ENCODE data around the gene NNMT.
"Not testable (repeated sequence)": the region's sequence is repeated elsewhere in the genome, so short reads cannot be mapped to it uniquely, and the experiment has no call there.

The NNMT gene

DNA sequence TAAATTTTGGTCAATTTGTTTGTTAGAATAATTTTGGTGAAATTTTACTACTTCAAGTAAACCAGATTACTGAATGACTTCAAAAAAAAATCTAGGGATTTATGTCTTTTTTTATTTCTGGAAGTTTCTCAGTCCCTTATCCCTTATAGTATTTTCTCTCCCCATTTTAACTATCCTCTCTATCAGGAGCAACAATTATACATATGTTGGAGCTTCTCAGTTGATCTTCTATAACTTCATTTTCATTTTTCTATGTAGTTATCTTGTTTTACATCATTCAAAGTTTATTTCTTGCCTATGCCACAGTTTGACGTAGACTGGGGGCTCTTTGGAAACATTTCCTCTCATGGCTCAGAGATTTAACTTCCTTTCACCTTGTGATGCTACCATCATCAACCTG, 34.2 kb downstream of the NNMT start:
- Histone ChIP-seq H4K20me1 (ENCODE audit: insufficient read depth, low read length) (no peaks in the 10 kb centered on the region), H3K4me3 (ENCODE audit: low read depth, low read length, poor library complexity, severe bottlenecking) (no peak overlapping the region), H3K79me2 (ENCODE audit: insufficient read depth, low read length) (no peaks in the 10 kb centered on the region), H3K9me2 (ENCODE audit: low read depth, low read length) (no peaks in the 10 kb centered on the region), H3K27ac (ENCODE audit: low read depth, low read length, poor library complexity, severe bottlenecking) (no peak overlapping the region), H3F3A (ENCODE audit: insufficient read depth, low read length) (no peaks in the 10 kb centered on the region), H3K27me3 (ENCODE audit: insufficient read depth, low read length) (no peaks in the 10 kb centered on the region), H3K9me3 (ENCODE audit: low read length) (no peaks in the 10 kb centered on the region), H2AFZ (ENCODE audit: low read length) (no peak overlapping the region), H3K9ac (ENCODE audit: low read length) (no peak overlapping the region), H3K4me1 (ENCODE audit: insufficient read depth, low read length, severe bottlenecking) (no peaks in the 10 kb centered on the region), H3K36me3 (ENCODE audit: insufficient read depth, low read length) (no peaks in the 10 kb centered on the region), H3K4me2 (ENCODE audit: low read length) (no peak overlapping the region)
- no peak for TF ChIP-seq EZH2 (IDR thresholded peaks at IDR 0.05; ENCODE audit: borderline replicate concordance, low read length)
- TF ChIP-seq, protein P1, sequence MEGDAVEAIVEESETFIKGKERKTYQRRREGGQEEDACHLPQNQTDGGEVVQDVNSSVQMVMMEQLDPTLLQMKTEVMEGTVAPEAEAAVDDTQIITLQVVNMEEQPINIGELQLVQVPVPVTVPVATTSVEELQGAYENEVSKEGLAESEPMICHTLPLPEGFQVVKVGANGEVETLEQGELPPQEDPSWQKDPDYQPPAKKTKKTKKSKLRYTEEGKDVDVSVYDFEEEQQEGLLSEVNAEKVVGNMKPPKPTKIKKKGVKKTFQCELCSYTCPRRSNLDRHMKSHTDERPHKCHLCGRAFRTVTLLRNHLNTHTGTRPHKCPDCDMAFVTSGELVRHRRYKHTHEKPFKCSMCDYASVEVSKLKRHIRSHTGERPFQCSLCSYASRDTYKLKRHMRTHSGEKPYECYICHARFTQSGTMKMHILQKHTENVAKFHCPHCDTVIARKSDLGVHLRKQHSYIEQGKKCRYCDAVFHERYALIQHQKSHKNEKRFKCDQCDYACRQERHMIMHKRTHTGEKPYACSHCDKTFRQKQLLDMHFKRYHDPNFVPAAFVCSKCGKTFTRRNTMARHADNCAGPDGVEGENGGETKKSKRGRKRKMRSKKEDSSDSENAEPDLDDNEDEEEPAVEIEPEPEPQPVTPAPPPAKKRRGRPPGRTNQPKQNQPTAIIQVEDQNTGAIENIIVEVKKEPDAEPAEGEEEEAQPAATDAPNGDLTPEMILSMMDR (IDR thresholded peaks at IDR 0.05; ENCODE audit: low read length) = no peak

- Histone ChIP-seq H3K27ac (ENCODE audit: low read depth, low read length, poor library complexity, severe bottlenecking) (no peak overlapping the region), H2AFZ (ENCODE audit: low read length) (no peak overlapping the region), H3K9me2 (ENCODE audit: low read depth, low read length) (no peaks in the 10 kb centered on the region), H3K4me2 (ENCODE audit: low read length) (no peak overlapping the region), H3K79me2 (ENCODE audit: insufficient read depth, low read length) (no peaks in the 10 kb centered on the region), H3K36me3 (ENCODE audit: insufficient read depth, low read length) (no peaks in the 10 kb centered on the region), H3K27me3 (ENCODE audit: insufficient read depth, low read length) (no peaks in the 10 kb centered on the region), H3F3A (ENCODE audit: insufficient read depth, low read length) (no peaks in the 10 kb centered on the region), H3K4me1 (ENCODE audit: insufficient read depth, low read length, severe bottlenecking) (no peaks in the 10 kb centered on the region), H3K9me3 (ENCODE audit: low read length) (no peaks in the 10 kb centered on the region), H3K9ac (ENCODE audit: low read length) (no peak overlapping the region), H4K20me1 (ENCODE audit: insufficient read depth, low read length) (no peaks in the 10 kb centered on the region), H3K4me3 (ENCODE audit: low read depth, low read length, poor library complexity, severe bottlenecking) (no peak overlapping the region)
- TF ChIP-seq, protein P1 (IDR thresholded peaks at IDR 0.05; ENCODE audit: low read length) = peak; percentile 64
- TF ChIP-seq EZH2 (IDR thresholded peaks at IDR 0.05; ENCODE audit: borderline replicate concordance, low read length) = no peak
These were observed 44.3 kb downstream of the NNMT start for GRCh38 chr11:114340311-114341131.

DNA sequence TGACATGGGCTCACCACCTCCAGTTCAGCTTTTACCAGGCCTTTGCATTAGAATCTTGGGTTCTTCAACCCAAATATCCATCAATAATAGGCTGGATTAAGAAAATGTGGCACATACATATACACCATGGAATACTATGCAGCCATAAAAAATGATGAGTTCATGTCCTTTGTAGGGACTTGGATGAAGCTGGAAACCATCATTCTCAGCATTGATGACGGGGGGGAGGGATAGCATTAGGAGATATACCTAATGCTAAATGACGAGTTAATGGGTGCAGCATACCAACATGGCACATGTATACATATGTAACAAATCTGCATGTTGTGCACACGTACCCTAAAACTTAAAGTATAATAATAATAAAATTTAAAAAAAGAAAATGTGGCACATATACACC, 45.5 kb downstream of the NNMT start:
- H2AFZ ChIP-seq (ENCODE audit: low read length); H3F3A ChIP-seq (ENCODE audit: insufficient read depth, low read length); H3K4me1 ChIP-seq (ENCODE audit: insufficient read depth, low read length, severe bottlenecking); H4K20me1 ChIP-seq (ENCODE audit: insufficient read depth, low read length); H3K4me2 ChIP-seq (ENCODE audit: low read length); H3K9me3 ChIP-seq (ENCODE audit: low read length); H3K4me3 ChIP-seq (ENCODE audit: low read depth, low read length, poor library complexity, severe bottlenecking); H3K79me2 ChIP-seq (ENCODE audit: insufficient read depth, low read length); H3K27me3 ChIP-seq (ENCODE audit: insufficient read depth, low read length); H3K27ac ChIP-seq (ENCODE audit: low read depth, low read length, poor library complexity, severe bottlenecking); H3K36me3 ChIP-seq (ENCODE audit: insufficient read depth, low read length); H3K9me2 ChIP-seq (ENCODE audit: low read depth, low read length); H3K9ac ChIP-seq (ENCODE audit: low read length): not testable (repeated sequence)

DNA sequence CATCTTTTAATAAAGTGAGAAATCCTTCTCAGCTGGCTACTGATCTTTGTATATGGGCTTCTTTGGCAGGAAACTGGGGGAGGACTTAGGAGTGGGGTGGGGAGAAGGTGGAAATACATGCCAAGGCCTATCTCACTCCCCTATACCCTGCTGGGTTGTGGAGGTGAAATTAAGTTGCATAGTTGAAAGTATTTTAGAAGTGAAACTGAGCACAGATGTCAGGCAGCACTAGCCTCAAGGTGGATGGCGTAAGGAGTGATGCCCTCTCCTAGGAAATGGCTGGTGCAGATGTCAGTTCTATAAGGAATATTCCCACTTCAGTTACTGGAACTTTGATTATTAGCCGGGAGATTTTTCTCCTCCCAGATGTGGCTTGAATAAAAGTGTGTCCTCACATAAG, 46.3 kb downstream of the NNMT start:
- no peak overlapping the region for H2AFZ ChIP-seq (ENCODE audit: low read length)
- H4K20me1 ChIP-seq (ENCODE audit: insufficient read depth, low read length) = no peaks in the 10 kb centered on the region
- no peak overlapping the region for H3K4me2 ChIP-seq (ENCODE audit: low read length)
- no peak overlapping the region for H3K4me3 ChIP-seq (ENCODE audit: low read depth, low read length, poor library complexity, severe bottlenecking)
- H3K9ac ChIP-seq (ENCODE audit: low read length) = no peak overlapping the region
- no peaks in the 10 kb centered on the region for H3K36me3 ChIP-seq (ENCODE audit: insufficient read depth, low read length)
- no peaks in the 10 kb centered on the region for H3K27me3 ChIP-seq (ENCODE audit: insufficient read depth, low read length)
- no peak for TF ChIP-seq EZH2 (IDR thresholded peaks at IDR 0.05; ENCODE audit: borderline replicate concordance, low read length)
- TF ChIP-seq, protein P1 (IDR thresholded peaks at IDR 0.05; ENCODE audit: low read length) = no peak
- H3K79me2 ChIP-seq (ENCODE audit: insufficient read depth, low read length) = no peaks in the 10 kb centered on the region
- H3K27ac ChIP-seq (ENCODE audit: low read depth, low read length, poor library complexity, severe bottlenecking) = no peak overlapping the region
- no peaks in the 10 kb centered on the region for H3K9me2 ChIP-seq (ENCODE audit: low read depth, low read length)
- H3K4me1 ChIP-seq (ENCODE audit: insufficient read depth, low read length, severe bottlenecking) = no peaks in the 10 kb centered on the region
- no peaks in the 10 kb centered on the region for H3F3A ChIP-seq (ENCODE audit: insufficient read depth, low read length)
- H3K9me3 ChIP-seq (ENCODE audit: low read length) = no peaks in the 10 kb centered on the region
